Measurements from ENCODE around the gene CPA1. TPM values are rescaled to one million over a fixed set of nuclear protein-coding genes. Genes with fewer than 3 reads are reported as not detected.

The CPA1 gene
- total RNA-seq: not detected in 2 replicates

GRCh38 chr7:130379921-130380860 lies at the start of gene CPA1:
Gene CPA1, plus strand, starts transcription at chr7:130380494. Its CDS starts 27 bp downstream, at chr7:130380521.

GRCh38 chr7:130344271-130344866 lies 35.9 kb upstream of the CPA1 start, which contains the start of gene CPA5:
Gene CPA5, plus strand, starts transcription at chr7:130344816. Its CDS starts 1,670 bp downstream, at chr7:130346486.

Other genes starting within 250 kb of the CPA1 start
- gene TMEM209, start 175.1 kb upstream of the CPA1 start, total RNA-seq: 12.6 and 18.3 TPM in 2 replicates
- not detected in 2 replicates for gene SSMEM1, start 172.6 kb upstream of the CPA1 start, total RNA-seq
- not detected in 2 replicates for gene CPA2, start 113.6 kb upstream of the CPA1 start, total RNA-seq
- 8.2 and 21.3 TPM in 2 replicates for gene CPA4, start 87.3 kb upstream of the CPA1 start, total RNA-seq
- gene CPA5, start 35.7 kb upstream of the CPA1 start, total RNA-seq: not detected in 2 replicates
- gene CEP41, start 60.5 kb downstream of the CPA1 start, total RNA-seq: 4.1 and 18.3 TPM in 2 replicates
- gene MEST, start 111.6 kb downstream of the CPA1 start, total RNA-seq: 8.5 and 17.6 TPM in 2 replicates

Data from nasal cavity respiratory epithelium epithelial cell of viscerocranial mucosa (primary cell).